GM21390 (cell line): ENCODE results near the gene TNC.

Experiments
- ATAC-seq: cut with Tn5 transposase; IDR thresholded peaks from one replicate; pipeline ENCODE4 v1.9.1; 2021; ENCODE audit not compliant: unreplicated experiment

The TNC gene

GRCh38 chr9:115117999-115118878, at the start of gene TNC:
TNC (minus strand) TSS chr9:115118157; CDS start chr9:115091018, 27,139 bp downstream.
- no peak for ATAC-seq

GRCh38 chr9:115167175-115167574, 49.2 kb upstream of the TNC start:
- no peak for ATAC-seq

- ATAC-seq, result no peak
These were observed 47.3 kb upstream of the TNC start for GRCh38 chr9:115165233-115165632.

GRCh38 chr9:115164511-115164974, 46.6 kb upstream of the TNC start:
- no peak for ATAC-seq

- no peak for ATAC-seq
These were observed 45.0 kb upstream of the TNC start for GRCh38 chr9:115162946-115163345.

- no peak for ATAC-seq
These were observed 43.5 kb upstream of the TNC start for GRCh38 chr9:115161446-115161845.

GRCh38 chr9:115158661-115159481, 40.9 kb upstream of the TNC start:
- ATAC-seq, result no peak

GRCh38 chr9:115157245-115157674, 39.3 kb upstream of the TNC start:
- no peak for ATAC-seq

- no peak for ATAC-seq
These were observed 37.1 kb upstream of the TNC start for GRCh38 chr9:115155037-115155436.

- ATAC-seq, result no peak
These were observed 36.7 kb upstream of the TNC start for GRCh38 chr9:115154617-115155016.

GRCh38 chr9:115152281-115152820, 34.4 kb upstream of the TNC start:
- no peak for ATAC-seq

GRCh38 chr9:115148721-115149120, 30.8 kb upstream of the TNC start:
- no peak for ATAC-seq

- no peak for ATAC-seq
These were observed 28.6 kb upstream of the TNC start for GRCh38 chr9:115146581-115147021.

- ATAC-seq, result no peak
These were observed 26.7 kb upstream of the TNC start for GRCh38 chr9:115144706-115145105.

GRCh38 chr9:115143689-115144088, 25.7 kb upstream of the TNC start:
- no peak for ATAC-seq

- ATAC-seq, result no peak
These were observed 24.7 kb upstream of the TNC start for GRCh38 chr9:115142517-115143270.

GRCh38 chr9:115142090-115142489, 24.1 kb upstream of the TNC start:
- ATAC-seq, result no peak

GRCh38 chr9:115141612-115142011, 23.7 kb upstream of the TNC start:
- no peak for ATAC-seq

- ATAC-seq, result no peak
These were observed 20.2 kb upstream of the TNC start for GRCh38 chr9:115138151-115138550.

- no peak for ATAC-seq
These were observed 19.6 kb upstream of the TNC start for GRCh38 chr9:115137526-115137925.
